GM21619 (cell line): ENCODE results near the gene TBC1D22A.

Source experiments
- ATAC-seq: cut with Tn5 transposase; IDR thresholded peaks from one replicate; pipeline ENCODE4 v1.9.1; 2021; ENCODE audit not compliant: unreplicated experiment

TBC1D22A gene

GRCh38 chr22:46752988-46753310 is 9.5 kb upstream of the TBC1D22A start:
- ATAC-seq, result no peak

GRCh38 chr22:46753360-46753759 is 9.1 kb upstream of the TBC1D22A start:
- no peak for ATAC-seq

- ATAC-seq, result no peak
Measured at GRCh38 chr22:46753761-46754109, 8.7 kb upstream of the TBC1D22A start.

GRCh38 chr22:46754110-46754799 is 8.2 kb upstream of the TBC1D22A start:
- ATAC-seq, result no peak

GRCh38 chr22:46754826-46755225 is 7.6 kb upstream of the TBC1D22A start:
- no peak for ATAC-seq

- ATAC-seq, result no peak
Measured at GRCh38 chr22:46755525-46755924, 6.9 kb upstream of the TBC1D22A start.

- no peak for ATAC-seq
Measured at GRCh38 chr22:46756097-46756496, 6.4 kb upstream of the TBC1D22A start.

GRCh38 chr22:46757104-46757503 is 5.3 kb upstream of the TBC1D22A start:
- no peak for ATAC-seq

- no peak for ATAC-seq
Measured at GRCh38 chr22:46758121-46758520, 4.3 kb upstream of the TBC1D22A start.

- no peak for ATAC-seq
Measured at GRCh38 chr22:46758867-46759290, 3.6 kb upstream of the TBC1D22A start.

- no peak for ATAC-seq
Measured at GRCh38 chr22:46761017-46761416, 1.4 kb upstream of the TBC1D22A start.

GRCh38 chr22:46761539-46762237 is 762 bp upstream of the TBC1D22A start:
- no peak for ATAC-seq

- peak; percentile 45 for ATAC-seq
Measured at GRCh38 chr22:46763051-46763705, 728 bp downstream of the TBC1D22A start.

- no peak for ATAC-seq
Measured at GRCh38 chr22:46764140-46764680, 1.8 kb downstream of the TBC1D22A start.

- no peak for ATAC-seq
Measured at GRCh38 chr22:46764779-46765485, 2.5 kb downstream of the TBC1D22A start.

- no peak for ATAC-seq
Measured at GRCh38 chr22:46766611-46767010, 4.2 kb downstream of the TBC1D22A start.

GRCh38 chr22:46767249-46767985 is 5.0 kb downstream of the TBC1D22A start:
- no peak for ATAC-seq

- ATAC-seq, result no peak
Measured at GRCh38 chr22:46769191-46769675, 6.8 kb downstream of the TBC1D22A start.

- ATAC-seq, result no peak
Measured at GRCh38 chr22:46769706-46770105, 7.3 kb downstream of the TBC1D22A start.

- ATAC-seq, result no peak
Measured at GRCh38 chr22:46770151-46770641, 7.7 kb downstream of the TBC1D22A start.
